Kidney glomerular epithelial cell (primary cell): ENCODE data around the gene NR3C2.
A peak's percentile ranks its signal among the peaks of the same experiment; 100 is the strongest.

Experiments used
- DNase-seq: peaks from one replicate; lab custom pipeline; 2025; lab: John Stamatoyannopoulos, UW

NR3C2 gene

DNA sequence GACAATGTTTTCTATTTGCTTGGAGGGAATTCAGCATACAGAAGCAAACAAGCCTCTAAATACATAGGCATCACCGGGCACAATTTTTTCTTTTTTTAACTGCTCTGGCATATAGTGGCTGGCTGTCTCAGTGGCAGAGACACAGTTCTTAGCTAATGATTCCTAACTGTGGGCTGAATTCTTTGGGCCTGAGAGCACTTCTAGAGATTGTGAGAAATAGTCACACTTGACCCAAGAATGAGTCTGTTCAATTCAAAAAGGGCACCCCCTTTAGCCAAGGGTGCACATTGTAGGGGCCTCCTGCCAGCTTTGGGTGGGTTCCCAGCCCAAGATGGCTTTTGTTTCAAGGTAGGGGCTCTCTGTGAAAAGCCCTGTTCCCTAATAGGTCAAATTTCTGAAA, 364.6 kb downstream of the NR3C2 start:
- no peak for DNase-seq

DNA sequence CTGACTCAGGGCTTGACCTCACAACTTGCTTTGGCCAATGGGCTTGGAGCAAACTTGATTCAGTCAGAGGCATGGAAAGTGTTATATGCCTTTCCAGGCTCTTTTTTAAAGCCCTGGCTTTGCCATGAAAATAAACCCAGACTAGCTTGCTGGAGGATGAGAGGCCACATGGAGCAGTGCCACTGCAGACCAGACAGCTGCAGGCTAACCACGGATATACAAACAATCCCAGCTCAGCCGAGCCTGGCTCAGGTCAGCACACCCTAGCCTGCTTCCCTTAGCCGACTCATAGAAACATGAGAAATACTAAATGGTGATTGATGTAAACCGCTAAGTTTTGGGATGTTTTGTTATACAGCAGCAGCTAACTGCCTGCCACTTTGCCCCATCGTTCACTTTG, 365.2 kb downstream of the NR3C2 start:
- no peak for DNase-seq

DNA sequence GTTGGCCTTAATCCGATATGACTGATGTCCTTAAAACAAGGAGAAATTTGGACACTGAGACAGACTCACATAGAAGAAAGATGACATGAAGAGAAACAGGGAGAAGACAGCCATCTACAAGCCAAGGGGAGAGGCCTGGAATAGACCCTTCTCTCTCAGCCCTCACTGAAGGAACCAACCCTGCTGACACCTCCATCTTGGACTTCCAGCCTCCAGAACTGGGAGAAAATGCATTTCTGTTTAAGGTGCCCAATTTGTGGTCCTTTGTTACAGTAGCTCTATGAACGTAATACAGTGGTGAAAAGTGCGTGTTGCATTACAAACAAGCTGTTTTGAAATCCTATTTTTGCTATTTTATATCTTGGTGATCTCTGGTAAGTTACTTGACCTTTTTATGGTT, 366.8 kb downstream of the NR3C2 start:
- DNase-seq = no peak

DNA sequence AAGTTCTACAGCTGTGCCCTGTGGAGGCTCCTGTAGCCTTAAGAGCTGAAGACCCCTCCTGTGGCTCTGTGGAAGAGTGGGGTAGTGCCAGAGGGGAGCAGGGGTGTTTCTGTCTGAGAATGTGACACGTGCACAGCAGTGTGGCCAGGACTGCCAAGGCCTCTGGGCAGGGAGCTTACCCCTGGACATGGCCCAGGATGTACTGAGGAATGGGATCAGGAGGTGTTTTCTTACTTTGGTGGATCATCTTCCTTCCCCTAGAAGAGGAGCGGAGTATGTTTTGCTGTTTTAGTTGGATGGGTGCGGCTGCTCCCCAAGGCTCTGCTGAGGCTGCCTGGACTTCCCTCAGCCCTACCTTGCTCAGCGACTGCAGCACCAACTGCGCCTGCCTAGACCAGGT, 367.8 kb downstream of the NR3C2 start:
- no peak for DNase-seq

- DNase-seq = no peak
Observed at GRCh38 chr4:148073349-148073748, 368.9 kb downstream of the NR3C2 start.

DNA sequence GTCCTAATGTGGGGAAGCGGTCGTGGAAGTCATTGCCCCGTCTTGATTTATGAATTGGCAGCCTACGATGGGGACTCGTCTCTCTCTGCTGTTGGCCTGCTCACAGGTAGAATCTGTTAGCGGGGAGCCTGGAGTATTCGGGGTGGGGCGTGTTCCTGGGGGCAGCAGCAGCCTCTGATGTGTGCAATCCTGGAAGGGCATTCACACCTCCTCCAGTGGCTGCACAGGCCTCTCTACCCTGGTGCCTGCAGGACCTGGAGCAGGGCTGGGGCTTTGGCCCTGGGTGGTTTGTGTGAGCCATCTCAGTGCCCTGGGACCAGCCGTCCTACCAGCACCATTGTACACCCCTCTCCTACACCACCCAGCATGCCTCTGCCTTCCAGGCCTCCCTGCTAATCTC, 369.4 kb downstream of the NR3C2 start:
- no peak for DNase-seq

- DNase-seq = peak; percentile 81
Observed at GRCh38 chr4:148071009-148071408, 371.2 kb downstream of the NR3C2 start.

- DNase-seq = no peak
Observed at GRCh38 chr4:148069895-148070178, 372.4 kb downstream of the NR3C2 start.

- DNase-seq = no peak
Observed at GRCh38 chr4:148069086-148069894, 372.9 kb downstream of the NR3C2 start.

GRCh38 chr4:148068065-148068911, 373.9 kb downstream of the NR3C2 start:
- no peak for DNase-seq

GRCh38 chr4:148067301-148067916, 374.8 kb downstream of the NR3C2 start:
- DNase-seq = no peak

- peak; percentile 52 for DNase-seq
Observed at GRCh38 chr4:148065075-148065474, 377.1 kb downstream of the NR3C2 start.

DNA sequence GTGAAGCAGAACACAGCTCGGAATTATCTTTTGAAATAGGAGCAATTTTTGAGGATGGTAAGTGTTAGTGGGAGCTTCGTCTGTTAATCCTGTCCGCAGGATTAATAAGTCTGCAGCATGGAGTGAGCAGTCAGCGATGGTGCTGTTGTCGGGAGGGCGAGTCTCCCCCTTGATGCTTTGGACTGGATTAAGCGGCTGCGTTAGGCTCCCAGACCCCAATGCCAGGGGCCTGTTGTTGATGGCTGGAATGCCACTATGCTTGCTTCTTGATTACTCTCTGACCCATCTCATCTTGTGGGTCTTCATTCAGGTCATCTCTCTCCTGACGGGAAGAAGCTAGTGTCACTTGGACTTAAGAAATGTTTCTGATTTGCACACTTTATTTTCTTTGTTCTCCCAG, 377.8 kb downstream of the NR3C2 start:
- DNase-seq = no peak

DNA sequence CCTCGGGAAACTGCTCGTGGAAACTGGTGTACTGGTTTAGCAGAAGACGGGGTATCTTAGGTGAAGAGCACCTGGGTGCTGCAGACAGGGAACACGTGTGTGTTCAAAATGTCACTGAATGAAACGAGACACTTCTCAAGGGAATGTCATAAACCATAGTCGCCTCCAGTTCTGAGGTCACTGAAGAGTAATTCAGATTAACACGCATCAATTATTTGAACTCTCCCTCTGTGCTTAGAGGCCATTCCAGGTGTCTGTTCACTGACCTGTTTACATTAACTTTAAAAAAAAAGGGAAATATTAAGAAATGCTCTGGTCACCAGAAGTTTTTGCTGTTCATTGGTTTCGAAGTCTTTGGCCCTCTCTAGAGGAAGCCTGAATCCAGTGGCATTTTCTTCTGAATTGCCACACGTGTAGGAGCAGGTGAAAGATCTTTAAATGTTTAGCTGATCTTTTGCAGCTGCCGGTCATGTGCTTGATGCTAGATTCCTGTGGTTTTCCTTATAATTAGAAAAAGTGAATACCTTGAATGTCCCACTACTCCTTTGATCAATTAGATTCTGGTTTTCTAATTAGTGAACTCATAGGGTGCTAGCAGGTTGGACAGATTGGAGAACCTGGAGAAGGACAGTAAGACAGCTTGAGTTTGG, 379.8 kb downstream of the NR3C2 start:
- DNase-seq = no peak

DNA sequence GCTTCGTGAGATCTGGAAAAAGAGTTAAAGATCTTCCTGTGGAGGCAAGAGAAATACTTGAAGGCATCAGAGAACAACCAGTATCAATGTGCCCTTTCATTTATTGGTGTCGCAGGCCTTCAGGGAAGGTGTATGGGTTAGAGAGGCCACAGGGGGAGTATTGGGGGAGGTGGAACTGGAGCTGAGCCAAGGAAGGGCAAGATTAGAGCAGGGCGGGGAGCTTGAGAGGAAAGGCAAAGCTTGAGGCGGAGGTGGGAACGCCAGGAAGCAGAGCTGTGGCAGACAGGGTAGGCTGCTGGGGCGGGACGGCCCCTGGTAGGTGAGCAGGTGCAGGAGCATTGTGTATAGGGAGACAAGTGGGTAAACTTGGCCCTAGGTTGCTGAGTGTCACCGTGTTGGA, 380.4 kb downstream of the NR3C2 start:
- no peak for DNase-seq

GRCh38 chr4:148061141-148061481, 381.1 kb downstream of the NR3C2 start:
- no peak for DNase-seq

DNA sequence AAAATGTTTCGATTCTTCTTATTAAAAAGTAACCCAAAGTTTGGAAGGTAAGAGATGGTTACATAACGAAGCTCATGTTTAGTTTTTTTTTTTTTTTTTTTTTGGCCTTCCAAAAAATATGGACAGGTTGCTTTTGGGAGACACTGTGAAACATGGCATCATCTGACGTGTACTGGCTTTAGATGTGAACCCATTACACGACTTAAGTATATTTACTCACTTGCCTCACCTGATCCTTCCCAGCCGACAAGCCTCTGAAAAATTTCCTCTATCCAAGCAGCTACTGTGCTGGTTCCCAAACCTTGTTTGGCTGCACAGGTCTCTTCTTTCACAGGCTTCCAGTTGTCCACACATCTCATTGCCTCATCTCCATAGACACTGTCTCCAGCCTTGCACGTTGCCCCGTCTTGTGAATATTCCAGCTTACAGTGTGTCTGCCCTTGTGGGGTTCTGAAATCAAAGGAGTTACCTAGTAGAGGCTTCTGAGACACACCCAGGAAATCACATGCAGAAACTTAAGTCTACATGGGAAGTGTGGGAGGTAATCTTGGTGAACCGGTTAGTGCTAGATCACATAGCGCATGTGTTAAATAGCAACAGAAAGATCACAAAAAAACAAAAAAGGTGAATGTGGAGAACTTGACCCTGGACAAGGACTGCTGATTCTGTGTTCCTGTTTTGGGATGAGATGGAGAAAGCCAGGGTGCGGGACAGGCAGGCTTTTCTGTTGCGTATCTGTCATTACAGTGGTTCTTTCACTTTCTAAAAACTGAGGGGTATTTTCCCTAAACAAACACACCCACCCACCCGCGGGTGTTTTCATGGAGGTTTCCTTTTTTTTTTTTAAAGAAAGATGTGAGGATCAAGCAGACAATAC, 381.7 kb downstream of the NR3C2 start:
- DNase-seq = no peak

- no peak for DNase-seq
Observed at GRCh38 chr4:148059617-148060180, 382.5 kb downstream of the NR3C2 start.

- DNase-seq = no peak
Observed at GRCh38 chr4:148057984-148058859, 384.0 kb downstream of the NR3C2 start.

DNA sequence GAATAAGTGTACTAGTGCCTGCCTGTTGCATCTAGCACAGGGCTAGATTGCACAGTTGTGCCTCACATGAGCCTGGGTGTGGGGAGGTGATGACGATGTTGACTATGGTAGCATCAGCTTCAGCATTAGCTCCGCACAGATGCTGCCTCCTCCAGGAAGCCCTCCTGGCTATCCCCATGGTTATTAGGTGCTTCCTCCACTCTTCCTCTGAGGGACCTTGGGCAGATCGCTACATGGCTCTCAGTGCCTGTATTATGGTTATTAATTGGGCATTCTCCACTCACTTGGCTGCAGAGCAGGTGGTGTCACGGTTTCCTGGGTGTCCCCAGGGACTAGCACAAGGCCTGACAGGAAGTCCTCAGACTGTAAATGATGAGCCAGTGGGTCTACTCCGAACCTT, 384.7 kb downstream of the NR3C2 start:
- no peak for DNase-seq
